Smooth muscle cell (in vitro differentiated cells): ENCODE measurements around the gene PRDM7. TPM values are rescaled to one million over a fixed set of nuclear protein-coding genes. Genes with fewer than 3 reads are reported as not detected.
"Not testable (repeated sequence)": the region's sequence is repeated elsewhere in the genome, so short reads cannot be mapped to it uniquely, and the experiment has no call there.

Source experiments
- DNase-seq: peaks from one replicate; lab custom pipeline; 2025; ENCODE audit not compliant: unreplicated experiment; lab: John Stamatoyannopoulos, UW
- H2AFZ ChIP-seq: fragments of 200-600 bp; sonication (generic); 2 replicates; pipeline ENCODE4 v1.6.0; 2016; ENCODE audit warnings: antibody characterized with exemption, low read depth, mild to moderate bottlenecking
- H3F3A ChIP-seq: fragments of 200-600 bp; sonication (generic); 2 replicates; pipeline ENCODE4 v1.6.0; 2017; ENCODE audit warnings: antibody characterized with exemption, low read depth
- H3K27ac ChIP-seq: fragments of 200-600 bp; sonication (generic); 2 replicates; pipeline ENCODE4 v1.5.1; 2016; ENCODE audit warnings: low read depth, mild to moderate bottlenecking
- H3K27me3 ChIP-seq: fragments of 200-600 bp; sonication (generic); 2 replicates; pipeline ENCODE4 v1.6.1; 2016; ENCODE audit warnings: low read depth, mild to moderate bottlenecking
- H3K36me3 ChIP-seq: fragments of 200-600 bp; sonication (generic); 2 replicates; pipeline ENCODE4 v1.5.1; 2016; ENCODE audit warnings: low read depth
- H3K4me1 ChIP-seq: fragments of 200-600 bp; sonication (generic); 2 replicates; pipeline ENCODE4 v1.5.1; 2016; ENCODE audit warnings: low read depth
- H3K4me2 ChIP-seq: fragments of 200-600 bp; sonication (generic); 2 replicates; pipeline ENCODE4 v1.6.0; 2016; ENCODE audit warnings: mild to moderate bottlenecking
- H3K4me3 ChIP-seq: fragments of 200-600 bp; sonication (generic); 2 replicates; pipeline ENCODE4 v1.5.1; 2016; ENCODE audit warnings: mild to moderate bottlenecking
- H3K79me2 ChIP-seq: fragments of 200-600 bp; sonication (generic); 2 replicates; pipeline ENCODE4 v1.6.0; 2016; ENCODE audit warnings: low read depth, mild to moderate bottlenecking
- H3K9ac ChIP-seq: fragments of 200-600 bp; sonication (generic); 2 replicates; pipeline ENCODE4 v1.6.0; 2016; ENCODE audit warnings: low read depth
- H3K9me3 ChIP-seq: fragments of 200-600 bp; sonication (generic); replicated peaks from 2 replicates; pipeline ENCODE4 v1.5.1; 2016; ENCODE audit warnings: low read depth
- H4K20me1 ChIP-seq: fragments of 200-600 bp; sonication (generic); 2 replicates; pipeline ENCODE4 v1.6.0; 2016; ENCODE audit warnings: low read depth
- CTCF ChIP-seq: fragments of 200-600 bp; sonication (generic); IDR thresholded peaks from 2 replicates; pipeline ENCODE4 v1.5.1; 2017; ENCODE audit warnings: borderline replicate concordance, mild to moderate bottlenecking, antibody characterized with exemption; ENCODE audit not compliant: insufficient read depth, poor library complexity, severe bottlenecking
- WGBS: methylation state at CpG from one replicate; pipeline ENCODE4 v1.1.7; 2016; ENCODE audit warnings: low lambda C conversion rate; 5-methylcytosine and 5-hydroxymethylcytosine counted together
- polyA plus RNA-seq: library from polyadenylated mRNA; unstranded; fragments of >200 nt; fragmentation: Nextera tagmentation; extraction: Ambion mirVana; gene quantifications from 2 replicates; pipeline ENCODE4 v1.2.1, GENCODE V29; 2016
- total RNA-seq: library from RNA; depleted of rRNA; stranded (reverse); fragments of >200 nt; gene quantifications from 2 replicates; pipeline ENCODE4 v1.2.3, GENCODE V29; 2014

Gene PRDM7
- total and polyA plus RNA-seq, 2 experiments from 2014 or later, result not detected

- 92% methylated on average over 2 of the region's 2 CpGs for WGBS
These were observed 6.7 kb downstream of the PRDM7 start for GRCh38 chr16:90070440-90070839.

GRCh38 chr16:90061437-90061836 lies 15.7 kb downstream of the PRDM7 start:
- H2AFZ ChIP-seq, result no peak overlapping the region
- H3K36me3 ChIP-seq, result no peaks in the 10 kb centered on the region
- 89% methylated on average over 3 of the region's 3 CpGs for WGBS
- H4K20me1 ChIP-seq, result no peaks in the 10 kb centered on the region
- peaks cover 5% of the 10 kb centered on the region for H3K27me3 ChIP-seq
- no peak for TF ChIP-seq CTCF
- no peak overlapping the region for H3K4me2 ChIP-seq
- no peaks in the 10 kb centered on the region for H3F3A ChIP-seq
- H3K4me3 ChIP-seq, result no peak overlapping the region
- no peaks in the 10 kb centered on the region for H3K4me1 ChIP-seq
- H3K9ac ChIP-seq, result no peak overlapping the region
- DNase-seq, result no peak
- no peak overlapping the region for H3K27ac ChIP-seq
- no peaks in the 10 kb centered on the region for H3K9me3 ChIP-seq
- H3K79me2 ChIP-seq, result no peaks in the 10 kb centered on the region

More at GRCh38 chr16:90070440-90070839, 6.7 kb downstream of the PRDM7 start:
- Histone ChIP-seq H3K36me3 (no peaks in the 10 kb centered on the region), H3K27ac (no peak overlapping the region), H3K27me3 (peaks cover 5% of the 10 kb centered on the region), H3F3A (peaks cover 5% of the 10 kb centered on the region), H3K9ac (no peak overlapping the region), H3K79me2 (no peaks in the 10 kb centered on the region), H3K4me1 (no peaks in the 10 kb centered on the region), H4K20me1 (no peaks in the 10 kb centered on the region), H3K4me2 (no peak overlapping the region), H3K4me3 (no peak overlapping the region), H2AFZ (no peak overlapping the region), H3K9me3 (no peaks in the 10 kb centered on the region)
- TF ChIP-seq CTCF, result no peak
- no peak for DNase-seq

GRCh38 chr16:90057738-90058173 lies 19.4 kb downstream of the PRDM7 start:
- WGBS, result 22% methylated on average over 8 of the region's 8 CpGs
- no peak overlapping the region for H3K4me2 ChIP-seq
- H3K4me1 ChIP-seq, result no peaks in the 10 kb centered on the region
- no peak for DNase-seq
- no peak overlapping the region for H3K9ac ChIP-seq
- H3F3A ChIP-seq, result no peaks in the 10 kb centered on the region
- TF ChIP-seq CTCF, result no peak
- no peaks in the 10 kb centered on the region for H3K79me2 ChIP-seq
- no peaks in the 10 kb centered on the region for H3K27me3 ChIP-seq
- H3K9me3 ChIP-seq, result no peaks in the 10 kb centered on the region
- H3K4me3 ChIP-seq, result no peak overlapping the region
- H3K36me3 ChIP-seq, result no peaks in the 10 kb centered on the region
- no peak overlapping the region for H3K27ac ChIP-seq
- H4K20me1 ChIP-seq, result no peaks in the 10 kb centered on the region
- no peak overlapping the region for H2AFZ ChIP-seq

- not testable (repeated sequence) for H3K79me2 ChIP-seq, H2AFZ ChIP-seq, H3K9me3 ChIP-seq, H3K36me3 ChIP-seq, H4K20me1 ChIP-seq, H3K27me3 ChIP-seq, H3K4me2 ChIP-seq, H3K9ac ChIP-seq, H3K4me1 ChIP-seq, H3K4me3 ChIP-seq, H3K27ac ChIP-seq, H3F3A ChIP-seq, DNase-seq
- 85% methylated on average over 15 of the region's 15 CpGs for WGBS
These were observed 20.6 kb downstream of the PRDM7 start for GRCh38 chr16:90056521-90056920.
